WTC11 (cell line): ENCODE results near the gene MIB2.

ENCODE experiments used
- ATF2 ChIP-seq: sonication (generic); formaldehyde crosslinking; IDR thresholded peaks from 2 replicates; pipeline ENCODE4 v1.8.1; 2022; ENCODE audit warnings: low read depth, missing genetic modification reagents, borderline replicate concordance
- CTCF ChIP-seq: fragments of 200-600 bp; IDR thresholded peaks from 2 replicates; pipeline ENCODE4 v1.8.0; 2022; ENCODE audit warnings: antibody characterized with exemption
- E2F5 ChIP-seq: sonication (generic); formaldehyde crosslinking; IDR thresholded peaks from 2 replicates; pipeline ENCODE4 v1.8.1; 2022; ENCODE audit warnings: mild to moderate bottlenecking, moderate library complexity, missing genetic modification reagents
- ESRRA ChIP-seq: sonication (generic); formaldehyde crosslinking; IDR thresholded peaks from 2 replicates; pipeline ENCODE4 v1.8.1; 2022; ENCODE audit warnings: mild to moderate bottlenecking, missing genetic modification reagents, borderline replicate concordance
- JUN ChIP-seq: sonication (generic); formaldehyde crosslinking; IDR thresholded peaks from 2 replicates; pipeline ENCODE4 v1.8.0; 2023; ENCODE audit warnings: mild to moderate bottlenecking, missing genetic modification reagents
- MLX ChIP-seq: sonication (generic); formaldehyde crosslinking; IDR thresholded peaks from 2 replicates; pipeline ENCODE4 v1.8.1; 2023; ENCODE audit warnings: mild to moderate bottlenecking, missing genetic modification reagents, moderate library complexity
- NFYB ChIP-seq: sonication (generic); formaldehyde crosslinking; conservative IDR thresholded peaks from 2 replicates; pipeline ENCODE4 v1.8.0; 2022; ENCODE audit warnings: low read depth, missing genetic modification reagents
- SP1 ChIP-seq: sonication (generic); formaldehyde crosslinking; conservative IDR thresholded peaks from 2 replicates; pipeline ENCODE4 v1.8.1; 2022; ENCODE audit warnings: missing genetic modification reagents
- ZNF416 ChIP-seq: fragments of 250-450 bp; sonication (Bioruptor Pico); IDR thresholded peaks from 2 replicates; pipeline ENCODE4 v1.9.0; 2021; ENCODE audit warnings: mild to moderate bottlenecking, inconsistent platforms
- ZNF425 ChIP-seq: fragments of 250-450 bp; sonication (Bioruptor Pico); conservative IDR thresholded peaks from 2 replicates; pipeline ENCODE4 v1.9.0; 2021; ENCODE audit warnings: mild to moderate bottlenecking

- TF ChIP-seq CTCF (no peak), SP1 (CRISPR knock-in tag) (no peak), NFYB (no peak), ESRRA (CRISPR knock-in tag) (no peak), JUN (CRISPR knock-in tag) (no peak), ZNF416 (CRISPR knock-in tag) (no peak), ATF2 (CRISPR knock-in tag) (no peak), ZNF425 (CRISPR knock-in tag) (no peak), E2F5 (no peak), MLX (CRISPR knock-in tag) (no peak)
Measured at GRCh38 chr1:1617516-1617915, 2.2 kb downstream of the MIB2 start.
